D341Med (cell line): ENCODE data around the gene ANKRD26.
"Not testable (repeated sequence)": the region's sequence is repeated elsewhere in the genome, so short reads cannot be mapped to it uniquely, and the experiment has no call there.

Experiments used
- DNase-seq: peaks from one replicate; pipeline ENCODE4 v3.0.0; 2012; ENCODE audit warnings: low spot score

The ANKRD26 gene

GRCh38 chr10:27099916-27100812, at the start of gene ANKRD26:
TSS of gene ANKRD26 (minus strand) at chr10:27100494. CDS start at chr10:27100326, 168 bp downstream.
- peak; percentile 96 for DNase-seq

- no peak for DNase-seq
Measured at GRCh38 chr10:27147701-27148100, 47.4 kb upstream of the ANKRD26 start.

- DNase-seq, result no peak
Measured at GRCh38 chr10:27145937-27146336, 45.6 kb upstream of the ANKRD26 start.

- no peak for DNase-seq
Measured at GRCh38 chr10:27143686-27144085, 43.4 kb upstream of the ANKRD26 start.

- DNase-seq, result no peak
Measured at GRCh38 chr10:27138277-27138676, 38.0 kb upstream of the ANKRD26 start.

GRCh38 chr10:27134371-27134770, 34.1 kb upstream of the ANKRD26 start:
- no peak for DNase-seq

GRCh38 chr10:27108165-27108564, 7.9 kb upstream of the ANKRD26 start:
- no peak for DNase-seq

GRCh38 chr10:27104919-27105318, 4.6 kb upstream of the ANKRD26 start:
- DNase-seq, result no peak

- DNase-seq, result no peak
Measured at GRCh38 chr10:27100813-27101347, 586 bp upstream of the ANKRD26 start.

GRCh38 chr10:27099448-27099847, 846 bp downstream of the ANKRD26 start:
- no peak for DNase-seq

GRCh38 chr10:27088119-27089044, 11.9 kb downstream of the ANKRD26 start:
- no peak for DNase-seq

- DNase-seq, result no peak
Measured at GRCh38 chr10:27072436-27073114, 27.7 kb downstream of the ANKRD26 start.

- DNase-seq, result no peak
Measured at GRCh38 chr10:27068217-27068891, 31.9 kb downstream of the ANKRD26 start.

- DNase-seq, result no peak
Measured at GRCh38 chr10:27065084-27065483, 35.2 kb downstream of the ANKRD26 start.

- DNase-seq, result no peak
Measured at GRCh38 chr10:27052656-27053055, 47.6 kb downstream of the ANKRD26 start.

- DNase-seq, result not testable (repeated sequence)
Measured at GRCh38 chr10:27045247-27045646, 55.0 kb downstream of the ANKRD26 start.

GRCh38 chr10:27041196-27041595, 59.1 kb downstream of the ANKRD26 start:
- DNase-seq, result no peak

GRCh38 chr10:27038168-27038567, 62.1 kb downstream of the ANKRD26 start:
- DNase-seq, result no peak

GRCh38 chr10:27035163-27035562, 65.1 kb downstream of the ANKRD26 start:
- DNase-seq, result no peak

GRCh38 chr10:27030060-27030459, 70.2 kb downstream of the ANKRD26 start:
- DNase-seq, result no peak

GRCh38 chr10:27022048-27022447, 78.2 kb downstream of the ANKRD26 start:
- DNase-seq, result no peak
